WTC11 (cell line): ENCODE data around the gene HDAC3.

ENCODE experiments used
- ATF3 ChIP-seq: sonication (generic); formaldehyde crosslinking; conservative IDR thresholded peaks from 2 replicates; pipeline ENCODE4 v1.8.1; 2022; ENCODE audit warnings: mild to moderate bottlenecking, missing genetic modification reagents
- ATF6 ChIP-seq: sonication (generic); formaldehyde crosslinking; IDR thresholded peaks from 2 replicates; pipeline ENCODE4 v1.8.1; 2023; ENCODE audit warnings: mild to moderate bottlenecking, missing genetic modification reagents
- CREM ChIP-seq: sonication (generic); formaldehyde crosslinking; IDR thresholded peaks from 2 replicates; pipeline ENCODE4 v1.8.1; 2022; ENCODE audit warnings: mild to moderate bottlenecking, missing genetic modification reagents, moderate library complexity
- CTCF ChIP-seq: fragments of 200-600 bp; IDR thresholded peaks from 2 replicates; pipeline ENCODE4 v1.8.0; 2022; ENCODE audit warnings: antibody characterized with exemption
- E2F5 ChIP-seq: sonication (generic); formaldehyde crosslinking; IDR thresholded peaks from 2 replicates; pipeline ENCODE4 v1.8.1; 2022; ENCODE audit warnings: mild to moderate bottlenecking, moderate library complexity, missing genetic modification reagents
- ERG ChIP-seq: fragments of 250-450 bp; sonication (Bioruptor Pico); IDR thresholded peaks from 2 replicates; pipeline ENCODE4 v1.8.0; 2021; ENCODE audit warnings: mild to moderate bottlenecking
- FOXP4 ChIP-seq: sonication (generic); formaldehyde crosslinking; IDR thresholded peaks from 2 replicates; pipeline ENCODE4 v1.8.0; 2022; ENCODE audit warnings: mild to moderate bottlenecking, missing genetic modification reagents
- MAX ChIP-seq: sonication (generic); formaldehyde crosslinking; IDR thresholded peaks from 2 replicates; pipeline ENCODE4 v1.8.0; 2022; ENCODE audit warnings: mild to moderate bottlenecking, missing genetic modification reagents
- NFYB ChIP-seq: sonication (generic); formaldehyde crosslinking; conservative IDR thresholded peaks from 2 replicates; pipeline ENCODE4 v1.8.0; 2022; ENCODE audit warnings: low read depth, missing genetic modification reagents
- NR2C2 ChIP-seq: sonication (generic); formaldehyde crosslinking; IDR thresholded peaks from 2 replicates; pipeline ENCODE4 v1.8.0; 2022; ENCODE audit warnings: mild to moderate bottlenecking, missing genetic modification reagents
- TEAD1 ChIP-seq: sonication (generic); formaldehyde crosslinking; IDR thresholded peaks from 2 replicates; pipeline ENCODE4 v1.8.0; 2022; ENCODE audit warnings: mild to moderate bottlenecking, missing genetic modification reagents
- ZBTB21 ChIP-seq: sonication (generic); formaldehyde crosslinking; IDR thresholded peaks from 2 replicates; pipeline ENCODE4 v1.8.1; 2023; ENCODE audit warnings: mild to moderate bottlenecking, missing genetic modification reagents, borderline replicate concordance
- ZBTB43 ChIP-seq: sonication (generic); formaldehyde crosslinking; IDR thresholded peaks from 2 replicates; pipeline ENCODE4 v1.8.1; 2023; ENCODE audit warnings: mild to moderate bottlenecking, missing genetic modification reagents

GRCh38 chr5:141668601-141669265 lies 32.1 kb upstream of the HDAC3 start:
- TF ChIP-seq ZBTB43 (no peak), FOXP4 (CRISPR knock-in tag) (no peak), ATF6 (CRISPR knock-in tag) (no peak), ZBTB21 (no peak), NR2C2 (CRISPR knock-in tag) (no peak), TEAD1 (CRISPR knock-in tag) (no peak), NFYB (CRISPR knock-in tag) (no peak), CTCF (no peak), E2F5 (CRISPR knock-in tag) (no peak), MAX (CRISPR knock-in tag) (no peak), CREM (CRISPR knock-in tag) (no peak), ERG (CRISPR knock-in tag) (no peak), ATF3 (CRISPR knock-in tag) (no peak)
